GM12873 (cell line): ENCODE data around the gene RBSN.

Experiments used
- CTCF ChIP-seq: IDR thresholded peaks from 2 replicates; pipeline ENCODE4 v1.5.1; 2012; ENCODE audit warnings: low read depth, mild to moderate bottlenecking, moderate library complexity, low read length, control low read depth; ENCODE audit not compliant: insufficient read depth; ENCODE audit errors: missing control alignments

RBSN gene

GRCh38 chr3:15042936-15043335 lies 56.0 kb downstream of the RBSN start:
- TF ChIP-seq CTCF: no peak

GRCh38 chr3:15041950-15042349 lies 57.0 kb downstream of the RBSN start:
- no peak for TF ChIP-seq CTCF

- TF ChIP-seq CTCF: no peak
Measured at GRCh38 chr3:15040844-15041243, 58.1 kb downstream of the RBSN start.

- no peak for TF ChIP-seq CTCF
Measured at GRCh38 chr3:15038306-15038705, 60.6 kb downstream of the RBSN start.

GRCh38 chr3:15033103-15033502 lies 65.8 kb downstream of the RBSN start:
- TF ChIP-seq CTCF: no peak

- TF ChIP-seq CTCF: no peak
Measured at GRCh38 chr3:15032650-15033049, 66.3 kb downstream of the RBSN start.

GRCh38 chr3:15029625-15030024 lies 69.3 kb downstream of the RBSN start:
- TF ChIP-seq CTCF: no peak
